ENCODE data around the gene KCNIP1. TPM values are rescaled to one million over a fixed set of nuclear protein-coding genes. Genes with fewer than 3 reads are reported as not detected.

Gene KCNIP1
- total and polyA plus RNA-seq, 2 of the 8 experiments (the other 6 are each of a cell fraction or from before 2014, with no cell fraction given) = 0.52 to 0.83 TPM

- Histone ChIP-seq H2BK15ac (ENCODE audit: low read length) (peak overlapping the region; percentile 94; the same call in 1 of the 2 replicates), H3K9ac (replicated peaks in 1 of 4; ENCODE audit: extremely low read depth in 1 of 4, low read depth in 3 of 4, low read length in 3 of 4) (no peak overlapping the region), H3K9me3 (ENCODE audit: insufficient read depth in 2 of 2, low read depth in 1 of 2, low read length in 1 of 2) (no peaks in the 10 kb centered on the region), H2AK5ac (ENCODE audit: low read depth, low read length) (peak overlapping the region; percentile 71; the same call in 1 of the 2 replicates), H3K56ac (replicated peaks; ENCODE audit: insufficient read length, low read depth, low read length) (peak overlapping the region; percentile 33), H3K4me3 (ENCODE audit: extremely low read depth in 1 of 4, insufficient read depth in 2 of 4, low read depth in 3 of 4, low read length in 4 of 4) (no peak overlapping the region), H4K91ac (replicated peaks; ENCODE audit: insufficient read length, low read length) (peak overlapping the region; percentile 95), H2BK12ac (ENCODE audit: low read depth, low read length) (peak overlapping the region; percentile 97), H3K27ac (ENCODE audit: low read depth, low read length) (peak overlapping the region; percentile 13; the same call in 1 of the 2 replicates), H3K14ac (ENCODE audit: insufficient read length) (no peak overlapping the region), H3K23ac (ENCODE audit: insufficient read length) (no peak overlapping the region), H4K20me1 (replicated peaks in 1 of 2; ENCODE audit: control insufficient read depth in 1 of 2, insufficient read depth in 2 of 2, low read length in 2 of 2) (no peaks in the 10 kb centered on the region), H2BK5ac (ENCODE audit: low read depth, low read length) (peak overlapping the region; percentile 92), H3K79me1 (ENCODE audit: low read depth, low read length) (no peaks in the 10 kb centered on the region), H3K4ac (replicated peaks; ENCODE audit: insufficient read length, low read depth, low read length) (peak overlapping the region; percentile 85), H2BK120ac (replicated peaks; ENCODE audit: low read depth, low read length) (peak overlapping the region; percentile 73), H3K79me2 (ENCODE audit: control insufficient read depth in 1 of 2, insufficient read depth in 2 of 2, low read length in 2 of 2) (no peaks in the 10 kb centered on the region), H3K4me2 (ENCODE audit: insufficient read depth in 1 of 2, low read depth in 2 of 2, low read length in 2 of 2) (0 out of 4 replicates have a peak overlapping the region, but pooled peaks of 1 of the 2 experiments have one; percentile 10), H2AFZ (ENCODE audit: low read length) (no peak overlapping the region), H3K27me3 (replicated peaks in 1 of 4; ENCODE audit: control insufficient read depth in 3 of 4, extremely low read depth in 1 of 4, insufficient read depth in 3 of 4, low read length in 3 of 4) (no peaks in the 10 kb centered on the region; a peak in 1 of 7 replicates), H4K5ac (ENCODE audit: insufficient read length, low read depth, low read length) (peak overlapping the region; percentile 44), H3K18ac (ENCODE audit: extremely low read depth, low read length) (peak overlapping the region; percentile 98), H3K36me3 (ENCODE audit: control insufficient read depth in 2 of 4, insufficient read depth in 4 of 4, low read length in 3 of 4) (no peaks in the 10 kb centered on the region), H3K4me1 (replicated peaks in 1 of 4; ENCODE audit: control insufficient read depth in 3 of 4, insufficient read depth in 4 of 4, low read length in 3 of 4) (peaks cover 4 to 23% (median 15%) of the 10 kb centered on the region in 4 experiments), H3K23me2 (ENCODE audit: low read depth, low read length) (peaks cover 3% of the 10 kb centered on the region; the same call in 1 of the 2 replicates), H4K8ac (ENCODE audit: extremely low read depth, insufficient read depth, low read length) (peak overlapping the region; percentile 75), H2BK20ac (ENCODE audit: low read length) (peak overlapping the region; percentile 100)
- FAIRE-seq (peak; percentile 63), DNase-seq (ENCODE audit: low read depth in 1 of 2, low spot score in 2 of 2) (peak; percentile 70 to 80)
- 44% methylated on average over 11 of the region's 12 CpGs; no CpG with 5 or more reads in 1 of the 2 experiments for WGBS, 2 experiments (ENCODE audit: extremely low coverage in 1 of 2, insufficient coverage in 1 of 2, insufficient read length in 1 of 2, insufficient replicate concordance in 2 of 2, low coverage in 1 of 2, low lambda C conversion rate in 2 of 2, missing lambda C conversion rate in 1 of 2)
- ChIA-PET POLR2A (ENCODE audit: partially characterized antibody) (interaction anchor here (0.8 to 11.3 kb wide), 13 partner anchors 11 to 149 kb away, joined by 3 to 190 read pairs (median 4); partner anchors contain the start of gene GABRP), CTCF (ENCODE audit: partially characterized antibody) (interaction anchor here (0.7 to 21.2 kb wide), 29 partner anchors 11 to 597 kb away, joined by 3 to 650 read pairs (median 5); partner anchors contain the start of gene GABRP)
- TF ChIP-seq TEAD4 (IDR thresholded peaks at IDR 0.05; ENCODE audit: low read depth, low read length) = peak; percentile 93
- peak; percentile 28 for TF ChIP-seq ASH2L (IDR thresholded peaks at IDR 0.05; ENCODE audit: low read length)
- no peak for TF ChIP-seq GTF2F1 (IDR thresholded peaks at IDR 0.05; ENCODE audit: borderline replicate concordance, low read depth, low read length)
- TF ChIP-seq TAF7 (optimal IDR thresholded peaks at IDR 0.05; ENCODE audit: borderline replicate concordance, low read depth, low read length) = peak; percentile 38
- peak in 1 of 2 experiments; percentile 48; a peak in 2 of 3 replicates for TF ChIP-seq POLR2A (IDR thresholded peaks at IDR 0.05; ENCODE audit: control extremely low read depth in 1 of 2, low read depth in 2 of 2, low read length in 2 of 2)
- TF ChIP-seq KDM1A (IDR thresholded peaks at IDR 0.05; ENCODE audit: borderline replicate concordance, low read length) = no peak
- peak; percentile 89 for TF ChIP-seq TCF12 (IDR thresholded peaks at IDR 0.05; ENCODE audit: low read depth, low read length)
- peak; percentile 66 for TF ChIP-seq TBP (IDR thresholded peaks at IDR 0.05; ENCODE audit: low read depth, low read length)
- TF ChIP-seq CHD2 (IDR thresholded peaks at IDR 0.05; ENCODE audit: low read length) = no peak
- TF ChIP-seq RNF2 (IDR thresholded peaks at IDR 0.05; ENCODE audit: borderline replicate concordance, low read depth, low read length, missing control alignments, poor library complexity, severe bottlenecking) = no peak
- peak; percentile 62 for TF ChIP-seq E2F6 (IDR thresholded peaks at IDR 0.05)
- TF ChIP-seq CBX8 (IDR thresholded peaks at IDR 0.05; ENCODE audit: borderline replicate concordance, low read depth, low read length) = no peak
Observed at GRCh38 chr5:170745481-170746071, 241.8 kb downstream of the KCNIP1 start.

Data from H1 (cell line).